Measurements from ENCODE around the gene SH3BP2. TPM values are rescaled to one million over a fixed set of nuclear protein-coding genes. Genes with fewer than 3 reads are reported as not detected.

SH3BP2 gene
- total RNA-seq, 1 experiment from 2014 or later = 8.2 TPM

GRCh38 chr4:2816401-2816954, 23.6 kb downstream of the SH3BP2 start:
- no peak for DNase-seq (ENCODE audit: extremely low read depth, low read depth)

- DNase-seq (ENCODE audit: extremely low read depth, low read depth) = no peak
Measured at GRCh38 chr4:2817137-2817536, 24.3 kb downstream of the SH3BP2 start.

DNA sequence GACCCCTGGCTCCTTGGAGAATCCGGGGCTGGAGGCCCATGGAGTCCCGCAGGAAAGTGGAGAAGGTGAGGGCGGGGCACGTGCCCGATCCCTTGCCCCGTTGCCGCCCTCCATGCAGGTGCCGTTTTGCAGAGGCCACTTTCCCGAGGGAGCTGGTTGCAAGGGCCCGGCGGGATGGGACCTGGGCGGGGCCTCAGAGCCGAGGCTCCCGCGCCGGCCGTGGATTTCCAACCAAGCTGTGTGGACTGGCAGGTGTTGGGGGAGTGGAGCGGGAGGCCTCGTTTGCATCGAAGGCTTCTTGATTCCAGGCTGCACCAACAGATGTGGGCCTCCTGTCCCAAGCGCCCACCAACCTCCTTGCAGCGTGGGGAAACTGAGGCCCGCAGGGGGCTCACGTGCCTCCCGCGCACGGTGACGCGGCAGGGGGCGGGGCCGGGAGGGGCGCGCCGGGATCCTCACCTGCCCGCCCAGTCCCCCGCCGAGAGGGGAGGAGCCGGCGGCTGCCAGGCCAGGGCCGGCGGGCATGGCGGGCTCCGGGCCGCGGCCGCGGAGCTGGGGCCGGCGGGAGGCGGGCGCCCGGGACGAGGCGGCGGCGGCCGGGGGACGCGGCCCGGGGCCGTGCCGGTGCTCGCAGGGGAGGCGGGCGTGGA, 24.9 kb downstream of the SH3BP2 start:
- DNase-seq (ENCODE audit: extremely low read depth, low read depth) = no peak

GRCh38 chr4:2818351-2818939, 25.6 kb downstream of the SH3BP2 start:
- DNase-seq (ENCODE audit: extremely low read depth, low read depth) = no peak

- DNase-seq (ENCODE audit: extremely low read depth, low read depth) = no peak
Measured at GRCh38 chr4:2819244-2820215, 26.6 kb downstream of the SH3BP2 start.

DNA sequence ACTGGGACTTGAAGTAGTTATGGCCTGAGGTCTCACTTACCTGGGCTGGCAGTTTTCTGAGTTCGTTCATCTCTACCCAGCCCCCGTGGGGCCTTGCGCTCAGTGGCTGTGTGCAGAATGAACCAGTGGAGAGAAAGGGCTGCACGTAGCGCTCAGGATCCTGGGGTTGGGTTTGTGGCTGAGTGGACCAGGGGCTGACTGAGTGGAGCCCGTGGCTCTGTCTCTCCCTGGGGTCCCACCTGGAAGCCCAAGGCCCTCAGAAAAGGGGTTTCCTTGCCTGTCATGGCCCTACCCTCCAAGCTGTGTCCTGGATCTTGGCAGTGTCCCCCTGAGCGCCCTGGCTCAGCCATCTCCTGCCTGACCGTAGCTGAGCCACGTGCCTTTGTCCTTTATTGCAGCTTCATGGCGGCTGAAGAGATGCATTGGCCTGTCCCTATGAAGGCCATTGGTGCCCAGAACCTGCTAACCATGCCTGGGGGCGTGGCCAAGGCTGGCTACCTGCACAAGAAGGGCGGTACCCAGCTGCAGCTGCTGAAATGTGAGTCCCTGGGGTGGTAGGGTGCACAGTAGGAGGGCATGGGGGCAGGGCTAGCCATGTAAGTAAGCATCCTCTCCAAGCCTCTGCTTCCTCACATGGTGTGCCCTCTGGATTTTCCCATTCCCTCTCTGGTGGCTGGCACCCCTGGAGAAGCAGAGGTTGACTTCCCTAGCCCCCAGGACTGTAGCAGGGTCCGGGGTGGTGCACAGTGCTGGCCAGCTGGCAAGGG, 27.5 kb downstream of the SH3BP2 start:
- DNase-seq (ENCODE audit: extremely low read depth, low read depth) = no peak

DNA sequence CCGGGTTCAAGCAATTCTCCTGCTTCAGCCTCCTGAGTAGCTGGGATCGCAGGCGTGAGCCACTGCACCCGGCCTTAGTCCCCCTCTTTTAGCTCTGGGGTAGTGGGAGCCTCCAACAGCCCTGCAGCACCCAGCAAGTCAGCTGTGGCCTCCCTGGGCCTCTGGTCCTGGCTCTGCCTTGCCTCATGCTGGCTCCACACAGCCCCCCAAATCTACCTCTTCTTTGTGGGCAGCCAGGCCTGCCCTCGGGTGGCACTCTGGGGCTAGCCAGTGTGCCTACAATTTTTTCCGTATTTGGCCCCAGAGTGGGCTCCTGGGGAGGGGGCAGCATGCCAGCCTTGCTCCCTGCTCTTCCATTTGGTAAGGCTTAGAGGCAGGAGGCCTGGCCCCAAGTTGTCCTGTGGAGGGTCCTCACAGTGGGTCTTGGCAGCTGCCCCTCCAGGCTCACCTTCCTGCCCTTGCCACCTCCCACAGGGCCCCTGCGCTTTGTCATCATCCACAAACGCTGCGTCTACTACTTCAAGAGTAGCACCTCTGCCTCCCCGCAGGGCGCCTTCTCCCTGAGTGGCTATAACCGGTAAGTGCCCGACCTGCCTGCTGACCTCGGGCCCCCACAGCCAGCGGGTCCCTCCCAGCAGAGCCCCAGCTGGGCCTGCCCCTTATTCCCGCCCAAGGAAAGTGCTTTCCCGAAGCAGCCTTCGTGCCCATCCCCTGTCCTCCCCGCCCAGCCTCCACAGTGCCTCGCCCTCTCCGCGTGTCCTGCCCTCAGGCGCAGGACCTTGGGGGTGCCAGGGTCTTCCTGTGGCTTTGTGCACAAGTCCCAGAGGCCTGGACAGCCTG, 29.8 kb downstream of the SH3BP2 start:
- no peak for DNase-seq (ENCODE audit: extremely low read depth, low read depth)

GRCh38 chr4:2823301-2823670, 30.4 kb downstream of the SH3BP2 start:
- no peak for DNase-seq (ENCODE audit: extremely low read depth, low read depth)

DNA sequence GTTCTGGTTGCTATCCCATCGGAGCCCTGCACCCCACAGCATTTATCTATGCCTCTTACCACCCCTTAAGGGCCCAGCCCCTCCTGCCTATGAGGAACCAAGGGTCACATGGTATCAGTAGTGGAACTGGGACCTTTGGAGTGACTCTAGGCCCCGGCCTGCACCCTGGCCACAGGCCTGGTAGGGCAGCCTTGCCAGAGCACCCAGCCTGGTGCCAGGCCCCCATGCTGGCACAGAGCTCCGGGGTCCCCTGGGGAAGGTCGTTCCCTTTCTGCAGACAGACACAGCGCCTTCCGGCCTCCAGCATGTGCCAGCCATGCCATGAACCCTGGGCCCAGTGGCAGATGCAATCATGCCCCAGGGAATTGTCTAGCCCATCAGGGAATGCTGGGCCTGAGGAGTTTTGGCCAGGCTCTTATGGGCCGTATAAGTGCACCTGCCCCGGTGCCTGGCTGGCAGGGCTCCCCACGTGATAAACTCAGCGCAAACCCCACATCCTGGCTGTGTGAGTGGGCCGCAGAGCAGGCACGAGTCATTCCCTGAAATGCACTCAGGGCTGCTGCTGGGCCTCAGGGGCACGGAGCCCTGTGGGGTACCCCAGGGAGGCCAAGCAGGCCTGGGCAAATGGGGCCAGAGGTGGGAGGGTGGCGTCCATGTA, 30.9 kb downstream of the SH3BP2 start:
- no peak for DNase-seq (ENCODE audit: extremely low read depth, low read depth)

- DNase-seq (ENCODE audit: extremely low read depth, low read depth) = no peak
Measured at GRCh38 chr4:2824329-2824835, 31.5 kb downstream of the SH3BP2 start.

DNA sequence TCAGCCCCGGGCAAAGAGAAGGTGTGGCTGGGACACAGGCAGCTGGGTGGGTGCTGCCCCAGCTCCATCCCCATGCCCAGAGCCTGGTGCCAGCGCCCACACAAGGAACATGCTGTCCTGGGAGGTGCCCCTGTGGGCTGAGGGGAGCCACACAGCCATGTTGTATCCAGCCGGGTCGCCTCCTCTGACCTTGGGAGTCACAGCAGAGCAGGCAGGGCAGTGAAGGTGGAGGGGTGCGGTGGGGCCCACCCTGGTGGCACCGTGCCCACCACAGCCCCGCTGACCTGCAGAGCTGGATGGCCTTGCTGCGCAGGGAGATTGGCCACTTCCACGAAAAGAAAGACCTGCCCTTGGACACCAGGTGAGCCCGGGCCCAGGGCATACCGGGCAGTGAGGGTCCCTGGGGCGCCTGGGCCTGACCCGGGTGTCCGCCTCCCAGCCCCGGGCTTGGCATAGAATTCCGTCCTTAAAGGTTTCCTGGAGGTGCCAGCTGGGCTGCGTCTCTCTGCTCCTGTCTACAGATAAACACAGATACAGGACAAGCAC, 32.0 kb downstream of the SH3BP2 start:
- DNase-seq (ENCODE audit: extremely low read depth, low read depth) = no peak

GRCh38 chr4:2825740-2826139, 32.9 kb downstream of the SH3BP2 start:
- DNase-seq (ENCODE audit: extremely low read depth, low read depth) = no peak

DNA sequence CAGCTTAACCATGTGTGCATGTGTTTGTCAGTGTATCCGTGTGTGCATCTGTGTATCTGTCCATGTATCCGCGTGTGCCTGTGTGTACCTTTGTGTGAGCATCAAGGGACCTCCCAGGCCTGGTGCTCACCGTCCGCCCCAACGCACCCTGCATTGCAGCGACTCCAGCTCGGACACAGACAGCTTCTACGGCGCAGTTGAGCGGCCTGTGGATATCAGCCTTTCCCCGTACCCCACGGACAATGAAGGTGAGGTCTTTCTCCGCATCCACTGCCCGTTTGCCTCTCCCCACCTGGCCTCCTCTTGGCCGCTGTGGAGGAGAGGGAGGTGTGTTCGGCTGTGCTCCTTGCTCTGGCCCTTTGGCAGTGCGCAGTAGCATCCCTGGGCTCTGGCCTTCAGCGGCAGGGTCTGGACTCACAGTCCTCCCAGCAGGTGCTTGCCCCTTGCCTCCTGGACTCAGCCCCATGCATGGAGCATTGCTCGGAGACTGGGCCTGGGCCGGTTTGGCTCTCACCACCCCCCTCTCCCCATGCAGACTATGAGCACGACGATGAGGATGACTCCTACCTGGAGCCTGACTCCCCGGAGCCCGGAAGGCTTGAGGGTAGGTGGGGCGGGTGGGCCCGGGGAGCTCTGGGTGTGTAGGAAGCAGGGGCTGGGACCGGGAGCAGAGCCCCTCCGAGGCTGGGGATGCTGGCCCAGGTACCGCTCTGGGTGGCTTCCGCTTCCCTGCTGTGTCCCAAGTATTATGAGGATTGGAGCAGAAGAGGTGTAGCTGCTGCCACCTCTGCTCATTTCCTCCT, 34.4 kb downstream of the SH3BP2 start:
- no peak for DNase-seq (ENCODE audit: extremely low read depth, low read depth)

DNA sequence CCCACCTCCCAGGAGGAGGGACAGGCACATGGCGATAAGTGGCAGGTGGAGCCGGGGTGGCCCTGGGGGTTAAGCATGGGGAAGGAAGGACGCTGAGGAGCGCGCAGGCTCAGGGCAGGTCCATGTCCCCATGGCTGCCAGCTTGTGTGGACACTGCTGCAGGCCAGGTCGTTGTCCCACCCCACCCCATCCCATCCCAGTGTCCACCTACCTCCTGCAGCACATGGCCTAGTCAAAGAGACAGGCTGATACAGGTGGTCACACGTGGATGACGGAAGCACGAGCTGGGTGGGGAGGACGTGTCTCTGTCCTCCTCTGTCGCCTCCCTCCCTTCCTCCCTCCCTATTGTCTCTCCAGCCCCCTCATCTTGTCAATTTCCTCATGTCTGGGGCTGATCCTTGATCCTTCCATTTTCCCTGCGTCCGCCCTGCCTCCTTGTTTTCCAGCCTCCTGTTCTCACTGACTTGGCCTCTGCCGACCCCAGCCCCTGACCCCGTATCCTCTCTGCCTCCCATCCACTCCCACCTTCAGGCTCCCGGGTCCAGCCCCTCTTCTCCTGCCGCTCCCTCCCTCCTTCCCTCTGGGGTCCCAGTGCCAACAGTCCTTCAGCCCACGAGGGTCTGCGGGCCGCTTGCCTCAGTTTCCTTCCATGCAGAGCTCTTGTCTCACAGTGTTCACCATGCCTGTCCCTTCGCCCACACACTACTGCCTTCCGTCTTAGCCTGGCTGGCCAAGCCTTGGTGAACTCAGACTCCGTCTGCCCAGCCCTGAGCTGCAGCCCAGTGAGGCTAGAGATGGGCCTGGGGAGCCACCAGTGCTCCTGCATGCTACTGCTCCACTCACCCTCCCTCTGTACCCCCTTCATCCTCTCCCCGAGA, 35.2 kb downstream of the SH3BP2 start:
- no peak for DNase-seq (ENCODE audit: extremely low read depth, low read depth)

DNA sequence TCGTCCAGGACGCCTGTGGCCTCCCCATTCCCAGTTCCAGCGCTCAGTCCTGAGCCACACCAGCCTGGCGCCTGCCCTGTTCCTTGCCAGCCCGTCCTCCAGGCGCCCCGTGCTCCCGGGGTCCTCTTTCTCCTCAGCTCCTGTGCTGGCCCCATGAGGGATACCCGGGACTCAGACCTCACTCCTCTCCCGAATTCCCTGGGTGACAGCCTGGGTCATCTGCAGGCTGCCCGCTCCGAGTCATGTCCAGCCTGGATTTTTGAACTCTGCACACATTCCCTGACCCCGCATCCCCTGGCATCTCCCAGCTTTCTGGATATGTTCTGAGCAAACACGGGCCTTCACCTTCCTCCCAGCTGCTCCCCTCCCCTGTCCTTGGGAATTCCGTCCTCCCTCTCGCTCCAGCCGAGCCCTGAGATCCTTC, 35.9 kb downstream of the SH3BP2 start:
- DNase-seq (ENCODE audit: extremely low read depth, low read depth) = no peak

- DNase-seq (ENCODE audit: extremely low read depth, low read depth) = no peak
Measured at GRCh38 chr4:2829321-2829932, 36.5 kb downstream of the SH3BP2 start.
